ENCODE measurements around the gene SOX18. TPM values are rescaled to one million over a fixed set of nuclear protein-coding genes. Genes with fewer than 3 reads are reported as not detected.

Gene SOX18
- total and polyA plus RNA-seq, 2 of the 13 experiments (the other 11 are each of a cell fraction or from before 2014, with no cell fraction given): 1.6 to 1.9 TPM

DNA sequence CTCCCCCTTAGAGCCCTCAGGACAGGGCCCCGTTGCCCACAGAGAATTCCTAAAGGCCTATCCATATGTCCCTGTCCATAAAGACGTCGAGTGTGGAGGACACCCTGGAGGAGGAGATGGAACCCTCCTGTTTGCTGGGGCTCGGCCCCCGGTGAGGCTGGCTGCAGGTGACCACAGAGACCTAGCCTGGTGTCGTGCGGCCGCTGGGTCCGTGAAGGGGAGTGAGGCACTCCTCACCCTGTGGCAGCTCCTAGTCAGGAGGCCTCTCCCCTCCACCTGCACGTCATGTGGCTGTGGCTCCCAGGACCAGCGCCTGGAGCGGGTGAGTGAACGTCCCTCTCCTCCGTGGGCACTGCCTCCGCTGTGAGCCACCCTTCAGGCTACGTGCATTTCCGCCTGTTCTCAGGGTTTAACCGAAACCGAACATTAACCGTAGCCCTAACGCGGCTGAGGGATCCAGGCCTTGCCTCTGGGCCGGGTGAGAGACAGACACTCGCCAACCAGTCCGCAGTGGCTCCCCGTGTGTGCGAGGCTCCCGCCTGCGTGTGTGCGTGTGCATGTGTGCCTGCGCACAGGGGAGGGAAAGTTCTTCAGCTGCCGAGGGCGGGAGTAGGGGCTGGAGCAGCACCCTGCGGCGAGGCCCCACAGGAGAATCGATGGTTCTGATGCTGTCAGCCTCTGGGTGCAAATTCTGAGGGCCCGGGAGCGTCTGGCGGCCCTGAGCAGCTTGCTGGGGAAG is 7.6 kb upstream of the SOX18 start (continued):
- TF ChIP-seq BRCA1 (CRISPR knock-in tag; IDR thresholded peaks at IDR 0.05): no peak
- no peak for TF ChIP-seq IKZF1 (IDR thresholded peaks at IDR 0.05)
- no peak for TF ChIP-seq SYNCRIP (IDR thresholded peaks at IDR 0.05; ENCODE audit: insufficient read depth, low read depth, low read length)
- no peak for TF ChIP-seq ZNF766 (CRISPR knock-in tag; IDR thresholded peaks at IDR 0.05; ENCODE audit: borderline replicate concordance)
- no peak for TF ChIP-seq ZNF253 (CRISPR knock-in tag; IDR thresholded peaks at IDR 0.05; ENCODE audit: borderline replicate concordance)
- no peak; the same call in 1 of the 2 replicates for TF ChIP-seq BRD4 (CRISPR knock-in tag; IDR thresholded peaks at IDR 0.05)
- no peak for TF ChIP-seq TCF7 (IDR thresholded peaks at IDR 0.05; ENCODE audit: low read depth)
- no peak; the same call in 1 of the 2 replicates for TF ChIP-seq ZBTB7A (CRISPR knock-in tag; IDR thresholded peaks at IDR 0.05)
- TF ChIP-seq ZMAT5 (CRISPR knock-in tag; IDR thresholded peaks at IDR 0.05; ENCODE audit: borderline replicate concordance, low read depth): no peak
- TF ChIP-seq ZNF34 (CRISPR knock-in tag; IDR thresholded peaks at IDR 0.05; ENCODE audit: borderline replicate concordance): no peak
- 0 out of 2 replicates have a peak, but pooled peaks have one; percentile 64 for TF ChIP-seq THAP7 (CRISPR knock-in tag; IDR thresholded peaks at IDR 0.05)
- TF ChIP-seq ZNF326 (CRISPR knock-in tag; IDR thresholded peaks at IDR 0.05; ENCODE audit: borderline replicate concordance): no peak; the same call in 1 of the 2 replicates
- peak; percentile 81 for TF ChIP-seq ZBTB34 (CRISPR knock-in tag; IDR thresholded peaks at IDR 0.05)
- TF ChIP-seq RNF2 (conservative IDR thresholded peaks at IDR 0.05; ENCODE audit: low read depth): no peak; the same call in 1 of the 2 replicates
- TF ChIP-seq ZFP37 (CRISPR knock-in tag; IDR thresholded peaks at IDR 0.05; ENCODE audit: borderline replicate concordance): 0 out of 2 replicates have a peak, but pooled peaks have one; percentile 19
- no peak for TF ChIP-seq RXRB (CRISPR knock-in tag; IDR thresholded peaks at IDR 0.05; ENCODE audit: borderline replicate concordance)
- TF ChIP-seq ELF3 (CRISPR knock-in tag; IDR thresholded peaks at IDR 0.05): no peak
- TF ChIP-seq ZNF17 (CRISPR knock-in tag; IDR thresholded peaks at IDR 0.05): no peak
- TF ChIP-seq ETV5 (CRISPR knock-in tag; IDR thresholded peaks at IDR 0.05; ENCODE audit: borderline replicate concordance): peak; percentile 31
- TF ChIP-seq ARID2 (CRISPR knock-in tag; IDR thresholded peaks at IDR 0.05; ENCODE audit: borderline replicate concordance): 0 out of 2 replicates have a peak, but pooled peaks have one; percentile 42
- no peak for TF ChIP-seq KLF16 (CRISPR knock-in tag; IDR thresholded peaks at IDR 0.05)
- TF ChIP-seq EHMT2 (IDR thresholded peaks at IDR 0.05; ENCODE audit: borderline replicate concordance, low read depth, low read length): no peak
- no peak for TF ChIP-seq SETDB1 (CRISPR knock-in tag; IDR thresholded peaks at IDR 0.05; ENCODE audit: borderline replicate concordance)
- no peak for TF ChIP-seq ATRX (CRISPR knock-in tag; IDR thresholded peaks at IDR 0.05; ENCODE audit: borderline replicate concordance)
- TF ChIP-seq ZNF354B (CRISPR knock-in tag; IDR thresholded peaks at IDR 0.05): peak; percentile 88
- no peak for TF ChIP-seq GATA4 (IDR thresholded peaks at IDR 0.05; ENCODE audit: borderline replicate concordance, low read depth)
- no peak for TF ChIP-seq ZNF616 (CRISPR knock-in tag; IDR thresholded peaks at IDR 0.05; ENCODE audit: low read depth)

Data from HepG2 (cell line).